Hepatocyte (in vitro differentiated cells): ENCODE results near the gene PTPN5. TPM values are rescaled to one million over a fixed set of nuclear protein-coding genes. Genes with fewer than 3 reads are reported as not detected.

Experiments
- DNase-seq: peaks from one replicate; pipeline ENCODE4 v3.0.0-alpha.2; 2016; ENCODE audit warnings: low spot score
- H2AFZ ChIP-seq: fragments of 200-600 bp; sonication (generic); 2 replicates; pipeline ENCODE4 v1.6.0; 2016; ENCODE audit warnings: antibody characterized with exemption, mild to moderate bottlenecking
- H3K27ac ChIP-seq: fragments of 200-600 bp; sonication (generic); 2 replicates; pipeline ENCODE4 v1.5.1; 2016; ENCODE audit warnings: mild to moderate bottlenecking
- H3K27me3 ChIP-seq: fragments of 200-600 bp; sonication (generic); 2 replicates; pipeline ENCODE4 v1.6.1; 2016
- H3K36me3 ChIP-seq: fragments of 200-600 bp; sonication (generic); replicated peaks from 2 replicates; pipeline ENCODE4 v1.5.1; 2016; ENCODE audit warnings: low read depth; ENCODE audit not compliant: insufficient read depth
- H3K4me1 ChIP-seq: fragments of 200-600 bp; sonication (generic); 2 replicates; pipeline ENCODE4 v1.5.1; 2016; ENCODE audit warnings: mild to moderate bottlenecking, moderate library complexity; ENCODE audit not compliant: insufficient read depth
- H3K4me2 ChIP-seq: fragments of 200-600 bp; sonication (generic); 2 replicates; pipeline ENCODE4 v1.6.0; 2016
- H3K4me3 ChIP-seq: fragments of 200-600 bp; sonication (generic); 2 replicates; pipeline ENCODE4 v1.5.1; 2016; ENCODE audit warnings: mild to moderate bottlenecking
- H3K79me2 ChIP-seq: fragments of 200-600 bp; sonication (generic); 2 replicates; pipeline ENCODE4 v1.6.0; 2017; ENCODE audit warnings: mild to moderate bottlenecking
- H3K9me2 ChIP-seq: fragments of 200-600 bp; sonication (generic); replicated peaks from 2 replicates; pipeline ENCODE4 v1.6.0; 2017; ENCODE audit warnings: mild to moderate bottlenecking; ENCODE audit not compliant: insufficient read depth
- H3K9me3 ChIP-seq: fragments of 200-600 bp; sonication (generic); 2 replicates; pipeline ENCODE4 v1.5.1; 2016; ENCODE audit warnings: low read depth, mild to moderate bottlenecking
- H4K20me1 ChIP-seq: fragments of 200-600 bp; sonication (generic); 2 replicates; pipeline ENCODE4 v1.6.0; 2016; ENCODE audit warnings: mild to moderate bottlenecking; ENCODE audit not compliant: insufficient read depth, poor library complexity, severe bottlenecking
- EZH2 ChIP-seq: fragments of 200-600 bp; sonication (generic); IDR thresholded peaks from 2 replicates; pipeline ENCODE4 v1.6.1; 2016; ENCODE audit warnings: antibody characterized with exemption, mild to moderate bottlenecking, borderline replicate concordance
- EZH2phosphoT487 ChIP-seq: fragments of 200-600 bp; sonication (generic); IDR thresholded peaks from one replicate; pipeline ENCODE4 v1.6.1; 2018; ENCODE audit warnings: antibody characterized with exemption, mild to moderate bottlenecking, low read depth, moderate library complexity; ENCODE audit not compliant: unreplicated experiment, severe bottlenecking
- WGBS: methylation state at CpG from one replicate; pipeline ENCODE4 v1.1.6; 2016; ENCODE audit warnings: low lambda C conversion rate; ENCODE audit errors: missing lambda C conversion rate; 5-methylcytosine and 5-hydroxymethylcytosine counted together
- polyA plus RNA-seq: library from polyadenylated mRNA; unstranded; fragments of >200 nt; fragmentation: Nextera tagmentation; extraction: Ambion mirVana; gene quantifications from 2 replicates; pipeline ENCODE4 v1.2.1, GENCODE V29; 2016
- total RNA-seq: library from RNA; depleted of rRNA; stranded (reverse); fragments of >200 nt; gene quantifications from 2 replicates; pipeline ENCODE4 v1.2.3, GENCODE V29; 2014
- TF ChIP-seq, protein P1 (sequence below): fragments of 200-600 bp; sonication (generic); IDR thresholded peaks from 2 replicates; pipeline ENCODE4 v1.5.1; 2016; ENCODE audit warnings: antibody characterized with exemption, mild to moderate bottlenecking; ENCODE audit not compliant: poor library complexity

The PTPN5 gene
- total and polyA plus RNA-seq, 2 experiments from 2014 or later = 0.22 to 0.90 TPM

DNA sequence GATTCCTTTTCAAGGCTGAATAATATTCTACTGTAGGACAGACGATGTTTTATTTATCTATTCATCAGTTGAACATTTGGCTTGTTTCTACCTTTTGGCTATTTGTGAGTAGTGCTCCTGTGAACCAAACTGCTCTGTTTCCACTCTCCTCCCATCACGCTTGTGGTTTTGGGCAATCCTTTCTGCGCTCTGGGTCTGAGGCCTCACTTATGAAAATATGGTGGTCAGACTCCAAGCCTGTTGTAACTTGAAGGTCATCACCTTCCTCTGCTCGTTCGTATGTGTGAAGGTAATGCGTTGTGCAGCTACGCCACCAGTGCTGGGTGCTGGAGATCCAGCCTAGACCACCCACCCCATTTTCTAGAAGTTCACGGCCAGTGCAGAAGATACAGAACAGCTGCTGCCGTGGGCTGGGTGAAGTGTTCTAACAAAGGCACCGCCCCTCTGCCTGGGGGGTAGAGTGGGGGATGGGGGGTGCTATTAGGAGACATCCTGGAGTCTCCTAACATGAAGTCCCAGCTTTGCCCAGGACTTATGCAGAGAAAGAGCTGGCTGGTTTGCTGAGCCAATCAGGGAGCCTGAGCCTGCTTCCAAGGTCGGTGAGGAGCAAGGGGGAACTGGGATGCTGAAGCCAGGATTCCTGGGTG lies 21.0 kb downstream of the PTPN5 start:
- TF ChIP-seq, protein P1, sequence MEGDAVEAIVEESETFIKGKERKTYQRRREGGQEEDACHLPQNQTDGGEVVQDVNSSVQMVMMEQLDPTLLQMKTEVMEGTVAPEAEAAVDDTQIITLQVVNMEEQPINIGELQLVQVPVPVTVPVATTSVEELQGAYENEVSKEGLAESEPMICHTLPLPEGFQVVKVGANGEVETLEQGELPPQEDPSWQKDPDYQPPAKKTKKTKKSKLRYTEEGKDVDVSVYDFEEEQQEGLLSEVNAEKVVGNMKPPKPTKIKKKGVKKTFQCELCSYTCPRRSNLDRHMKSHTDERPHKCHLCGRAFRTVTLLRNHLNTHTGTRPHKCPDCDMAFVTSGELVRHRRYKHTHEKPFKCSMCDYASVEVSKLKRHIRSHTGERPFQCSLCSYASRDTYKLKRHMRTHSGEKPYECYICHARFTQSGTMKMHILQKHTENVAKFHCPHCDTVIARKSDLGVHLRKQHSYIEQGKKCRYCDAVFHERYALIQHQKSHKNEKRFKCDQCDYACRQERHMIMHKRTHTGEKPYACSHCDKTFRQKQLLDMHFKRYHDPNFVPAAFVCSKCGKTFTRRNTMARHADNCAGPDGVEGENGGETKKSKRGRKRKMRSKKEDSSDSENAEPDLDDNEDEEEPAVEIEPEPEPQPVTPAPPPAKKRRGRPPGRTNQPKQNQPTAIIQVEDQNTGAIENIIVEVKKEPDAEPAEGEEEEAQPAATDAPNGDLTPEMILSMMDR = no peak
- no peak for TF ChIP-seq EZH2phosphoT487
- TF ChIP-seq EZH2 = no peak
- no peaks in the 10 kb centered on the region for H3K79me2 ChIP-seq

DNA sequence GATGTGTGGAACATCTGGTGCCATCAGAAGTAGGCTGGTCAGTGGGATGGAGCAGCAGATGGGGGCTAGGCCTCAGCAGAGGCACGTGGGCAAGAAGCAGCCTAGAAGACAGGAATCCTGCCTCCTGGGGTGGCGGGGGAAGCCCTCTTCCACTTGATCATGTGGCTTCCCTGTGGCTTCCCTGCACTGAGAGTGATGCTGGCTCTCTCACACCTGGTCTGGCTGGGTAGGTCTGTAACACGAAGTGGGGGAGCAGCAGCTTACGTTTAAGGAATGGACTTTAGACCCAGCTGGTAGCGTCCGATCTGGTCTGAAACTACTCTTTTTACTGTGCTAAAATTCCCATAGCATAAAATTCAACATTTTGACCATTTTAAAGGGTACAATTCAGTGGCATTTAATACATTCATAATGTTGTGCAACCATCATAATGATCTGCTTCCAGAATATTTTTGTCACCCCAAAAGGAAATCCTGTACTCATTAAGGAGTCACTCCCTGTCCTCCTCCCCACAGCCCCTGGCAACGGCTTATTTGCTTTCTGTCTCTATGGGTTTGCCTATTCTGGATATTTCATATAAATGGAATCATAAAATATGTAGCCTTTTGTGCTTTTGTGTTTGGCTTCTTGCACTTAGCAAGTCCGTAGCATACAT lies 21.7 kb downstream of the PTPN5 start:
- H3K4me2 ChIP-seq = peak overlapping the region; percentile 37
- H3K79me2 ChIP-seq = no peaks in the 10 kb centered on the region
- no peaks in the 10 kb centered on the region for H3K9me3 ChIP-seq
- TF ChIP-seq EZH2 (no peak), EZH2phosphoT487 (no peak)
- TF ChIP-seq, protein P1 = no peak
- WGBS = 52% methylated on average over 8 of the region's 8 CpGs
- no peaks in the 10 kb centered on the region for H3K36me3 ChIP-seq
- no peak overlapping the region for H2AFZ ChIP-seq
- H4K20me1 ChIP-seq = no peaks in the 10 kb centered on the region
- H3K4me1 ChIP-seq = no peaks in the 10 kb centered on the region
- no peaks in the 10 kb centered on the region for H3K9me2 ChIP-seq
- no peaks in the 10 kb centered on the region for H3K27me3 ChIP-seq
- H3K4me3 ChIP-seq = no peak overlapping the region
- peak overlapping the region; percentile 37 for H3K27ac ChIP-seq
- DNase-seq = peak; percentile 59

More for the DNA sequence above, 21.0 kb downstream of the PTPN5 start:
- H3K4me1 ChIP-seq = no peaks in the 10 kb centered on the region
- H3K36me3 ChIP-seq = no peaks in the 10 kb centered on the region
- peak overlapping the region; percentile 37 for H3K27ac ChIP-seq
- H4K20me1 ChIP-seq = no peaks in the 10 kb centered on the region
- no peak overlapping the region for H2AFZ ChIP-seq
- H3K4me2 ChIP-seq = peak overlapping the region; percentile 37
- DNase-seq = no peak
- WGBS = 80% methylated on average over 11 of the region's 11 CpGs
- no peaks in the 10 kb centered on the region for H3K27me3 ChIP-seq
- H3K9me3 ChIP-seq = no peaks in the 10 kb centered on the region
- H3K4me3 ChIP-seq = no peak overlapping the region
- H3K9me2 ChIP-seq = no peaks in the 10 kb centered on the region

DNA sequence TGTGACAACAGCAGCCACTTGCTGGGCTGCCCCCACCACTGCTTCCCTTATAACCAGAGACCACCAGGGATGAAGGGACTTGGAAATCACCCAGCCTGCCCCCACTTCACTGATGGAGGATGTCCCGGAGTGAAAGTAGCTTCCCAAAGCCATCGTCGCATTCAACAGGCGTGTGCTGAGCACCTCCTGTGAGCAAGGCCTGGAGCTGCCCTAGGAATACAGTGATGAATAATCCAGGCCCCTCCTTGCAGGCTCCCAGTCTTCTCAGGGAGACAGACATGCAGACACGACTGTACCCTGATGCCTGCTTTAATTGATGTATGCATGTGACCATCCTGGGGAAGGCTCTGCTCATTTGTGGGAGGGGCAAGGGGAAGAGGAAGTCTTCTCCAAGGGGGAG lies 22.6 kb downstream of the PTPN5 start:
- Histone ChIP-seq H3K36me3 (no peaks in the 10 kb centered on the region), H3K79me2 (no peaks in the 10 kb centered on the region), H3K9me3 (no peaks in the 10 kb centered on the region), H3K4me1 (no peaks in the 10 kb centered on the region), H3K9me2 (no peaks in the 10 kb centered on the region), H2AFZ (no peak overlapping the region), H4K20me1 (no peaks in the 10 kb centered on the region), H3K4me3 (no peak overlapping the region), H3K4me2 (no peak overlapping the region), H3K27me3 (no peaks in the 10 kb centered on the region), H3K27ac (no peak overlapping the region)
- TF ChIP-seq, protein P1 = no peak
- TF ChIP-seq EZH2phosphoT487 (no peak), EZH2 (no peak)
- 83% methylated on average over 5 of the region's 5 CpGs for WGBS
- DNase-seq = no peak
